Tongue (tissue), 2 donors: ENCODE measurements around the gene UNC80. TPM values are rescaled to one million over a fixed set of nuclear protein-coding genes. Genes with fewer than 3 reads are reported as not detected.
A peak's percentile ranks its signal among the peaks of the same experiment; 100 is the strongest.
"Not testable (repeated sequence)": the region's sequence is repeated elsewhere in the genome, so short reads cannot be mapped to it uniquely, and the experiment has no call there.

Experiments
- DNase-seq: peaks from one replicate; pipeline ENCODE4 v3.0.0-alpha.2; 2015
- total RNA-seq: library from RNA; depleted of rRNA; stranded (reverse); fragments of >200 nt; gene quantifications from one replicate; pipeline ENCODE4 v1.2.3, GENCODE V29; 2014

UNC80 gene
- 1.3 TPM for total RNA-seq

- DNase-seq: peak; percentile 92
Measured at GRCh38 chr2:209771474-209772289, at the start of gene UNC80. Gene UNC80 (plus strand): TSS chr2:209771832. CDS start chr2:209772073, 241 bp downstream.

DNA sequence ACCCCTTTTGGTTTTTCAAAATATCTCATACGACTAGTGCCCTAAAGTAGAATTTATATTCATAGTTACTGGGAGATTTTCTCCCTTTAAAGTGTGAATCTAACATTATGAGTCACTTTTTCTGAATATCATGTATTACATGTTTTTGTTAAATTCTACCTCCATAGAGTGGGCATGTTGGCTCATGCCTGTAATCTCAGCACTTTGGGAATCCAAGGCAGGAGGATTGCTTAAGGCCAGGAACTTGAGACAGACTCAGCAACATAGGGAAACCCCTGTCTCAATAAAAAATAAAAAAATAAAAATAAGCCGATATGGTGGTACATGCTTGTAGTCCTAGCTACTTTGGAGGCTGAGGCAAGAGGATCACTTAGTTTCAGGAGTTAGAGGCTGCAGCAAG, 45.3 kb upstream of the UNC80 start:
- no peak for DNase-seq

- DNase-seq: no peak
Measured at GRCh38 chr2:209727077-209727476, 44.6 kb upstream of the UNC80 start.

DNA sequence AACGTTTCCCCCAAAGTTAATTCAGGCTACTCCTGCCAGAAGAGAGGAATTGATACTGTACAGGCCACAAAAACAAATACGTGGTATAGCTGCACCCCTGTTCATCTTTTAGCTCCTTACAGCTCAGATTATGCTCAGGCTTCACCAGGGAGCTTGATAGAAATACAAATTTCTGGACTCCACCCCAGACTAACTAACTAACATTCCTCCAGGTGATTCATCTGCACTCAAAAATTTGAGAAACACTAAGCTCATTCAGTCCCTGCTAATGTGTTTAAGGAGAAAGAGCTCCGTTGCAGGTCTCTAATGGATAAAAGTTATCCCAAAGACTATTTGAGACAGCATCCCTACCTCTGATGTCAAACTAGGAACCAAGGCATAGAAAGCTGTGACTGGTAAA, 36.8 kb upstream of the UNC80 start:
- DNase-seq: no peak

DNA sequence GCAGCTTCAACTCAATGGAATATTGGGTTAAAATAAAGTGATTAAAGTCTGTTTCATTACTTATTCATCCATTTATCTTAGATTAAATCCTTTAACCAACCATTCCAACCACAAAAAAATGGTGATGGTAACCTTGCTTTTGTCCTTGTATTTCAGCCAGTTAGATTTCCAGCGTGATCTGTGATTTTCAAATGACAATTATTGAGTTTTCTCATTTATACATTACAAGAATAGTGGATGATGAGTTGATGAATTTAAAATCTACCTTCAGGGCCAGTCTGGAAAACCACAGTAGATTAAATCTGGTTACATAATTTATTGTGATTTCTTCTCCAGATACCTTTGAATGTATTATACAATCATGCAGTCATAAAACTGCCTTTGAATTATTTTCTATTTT, 29.7 kb upstream of the UNC80 start:
- DNase-seq: no peak

DNA sequence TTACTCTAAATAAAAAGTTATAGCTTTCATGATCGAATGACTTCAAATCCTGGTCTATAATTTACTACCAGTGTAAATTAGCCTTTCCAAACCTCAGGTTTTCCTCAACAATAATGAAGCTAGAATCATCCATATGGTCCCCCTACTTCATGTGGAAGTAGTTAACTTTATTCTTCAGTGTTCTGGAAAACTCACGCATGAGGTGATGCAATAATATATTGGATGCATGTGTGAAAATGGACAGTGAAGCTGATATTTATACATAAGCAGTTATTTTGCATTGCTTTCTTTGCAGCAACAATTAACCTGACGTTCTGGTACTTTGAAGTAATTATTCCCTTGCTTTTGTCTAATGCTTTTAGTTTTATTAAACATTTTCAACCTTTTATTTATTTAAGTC, 18.6 kb upstream of the UNC80 start:
- no peak for DNase-seq

DNA sequence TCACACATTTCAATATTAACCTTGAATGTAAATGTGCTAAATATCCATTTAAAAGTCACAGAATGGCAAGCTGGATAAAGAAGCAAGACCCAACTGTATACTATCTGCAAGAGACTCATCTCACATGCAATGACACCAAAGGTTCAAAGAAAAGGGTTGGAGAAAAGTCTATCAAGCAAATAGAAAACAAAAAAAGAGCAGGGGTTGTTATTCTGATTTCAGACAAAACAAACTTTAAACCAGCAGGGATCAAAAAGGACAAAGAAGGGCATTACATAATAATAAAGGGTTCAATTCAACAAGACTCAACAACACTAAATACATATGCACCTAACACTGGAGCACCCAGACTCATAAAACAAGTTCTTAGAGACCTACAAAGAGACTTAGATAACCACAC, 14.5 kb upstream of the UNC80 start:
- DNase-seq: no peak

GRCh38 chr2:209761566-209761965, 10.1 kb upstream of the UNC80 start:
- DNase-seq: no peak

DNA sequence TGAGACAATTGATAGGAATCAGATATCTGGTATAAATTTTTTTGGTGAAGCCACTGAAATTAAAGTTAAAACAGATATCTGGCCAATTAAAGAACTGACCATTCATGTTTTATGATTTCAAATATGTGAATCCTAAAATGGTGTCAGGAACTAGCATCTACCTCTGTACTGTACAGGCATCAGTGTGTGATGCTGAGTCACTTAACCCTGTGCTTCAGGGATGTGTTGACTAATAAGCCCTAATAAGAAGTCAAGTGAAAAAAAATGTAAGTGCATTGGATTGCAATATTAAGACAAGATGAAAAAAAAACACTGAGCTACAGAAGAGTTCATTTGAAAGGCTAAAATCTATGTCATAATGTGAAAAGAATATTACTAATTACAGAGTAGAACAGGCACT, 9.1 kb upstream of the UNC80 start:
- no peak for DNase-seq

DNA sequence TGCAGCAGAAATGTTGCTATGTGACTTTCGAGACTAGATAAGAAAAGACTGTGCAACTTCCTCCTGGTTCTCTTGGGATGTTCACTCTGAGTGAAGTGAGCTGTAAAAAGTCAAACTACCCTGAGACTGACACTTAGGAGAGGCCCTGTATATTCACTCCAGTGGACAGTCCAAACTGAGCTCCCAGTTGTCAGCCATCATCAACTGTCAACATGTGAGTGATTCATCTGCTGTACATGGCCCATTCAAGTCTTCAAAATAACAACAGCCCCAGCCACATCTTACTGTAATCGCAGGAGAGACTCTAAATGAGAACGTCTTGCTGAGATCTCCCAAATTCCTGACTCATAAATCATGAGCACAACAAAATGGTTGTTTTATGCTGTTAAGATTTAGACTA, 8.5 kb upstream of the UNC80 start:
- peak; percentile 3 for DNase-seq

GRCh38 chr2:209766613-209767012, 5.0 kb upstream of the UNC80 start:
- DNase-seq: no peak

GRCh38 chr2:209767316-209767715, 4.3 kb upstream of the UNC80 start:
- DNase-seq: no peak

DNA sequence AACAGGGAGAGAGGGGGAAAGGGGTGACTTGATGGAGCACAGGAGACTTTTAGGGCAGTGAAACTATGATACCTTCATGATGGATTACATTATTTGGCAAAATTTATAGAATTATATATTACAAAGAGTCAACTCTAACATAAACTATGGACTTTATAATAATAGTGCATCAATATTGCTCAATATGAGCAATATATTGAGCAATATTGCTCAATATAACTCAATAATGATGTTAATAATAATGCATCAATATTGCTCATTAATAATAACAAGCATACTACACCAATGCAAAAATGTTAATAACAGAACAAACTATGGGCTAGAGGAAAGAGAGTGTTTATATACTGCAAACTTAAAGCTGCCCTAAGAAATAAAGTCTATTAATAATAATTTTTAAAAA, 3.1 kb upstream of the UNC80 start:
- DNase-seq: no peak

- peak; percentile 9 for DNase-seq
Measured at GRCh38 chr2:209772290-209772685, 656 bp downstream of the UNC80 start.

DNA sequence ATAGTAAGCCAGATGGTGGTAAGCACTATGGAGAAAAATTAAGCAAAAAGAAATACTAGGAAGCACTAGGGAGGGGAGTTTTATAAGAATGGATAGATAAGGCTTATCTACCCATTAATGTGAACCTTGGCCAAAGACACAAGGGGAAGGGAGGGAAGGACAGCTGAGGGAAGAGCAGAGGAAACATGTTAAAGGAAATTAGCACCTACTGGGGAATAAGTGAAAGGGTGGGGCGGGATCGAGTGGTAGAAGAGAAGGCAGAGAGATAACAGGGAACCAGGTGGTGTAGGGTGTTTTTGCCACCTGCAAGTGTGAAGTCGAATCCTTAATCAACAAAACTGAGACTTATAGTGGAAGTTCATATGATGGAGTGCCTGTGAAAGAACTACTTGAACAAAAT, 1.7 kb downstream of the UNC80 start:
- DNase-seq: no peak

DNA sequence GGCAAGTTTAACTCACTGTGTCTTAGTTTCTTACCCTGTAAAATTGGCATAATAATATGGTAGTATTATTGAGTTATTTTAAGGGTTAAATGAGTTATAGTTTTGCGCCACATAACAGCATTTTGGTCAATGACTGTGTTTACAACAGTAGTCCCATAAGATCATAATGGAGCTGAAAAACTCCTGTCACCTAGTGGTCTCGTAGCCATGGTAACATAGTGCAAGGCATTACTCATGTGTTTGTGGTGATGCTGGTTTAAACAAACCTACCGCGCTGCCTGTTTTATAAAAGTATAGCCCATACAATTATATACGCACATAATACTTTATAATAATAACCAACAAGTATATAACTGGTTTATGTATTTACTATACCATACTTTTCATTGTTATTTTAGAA, 15.8 kb downstream of the UNC80 start:
- DNase-seq: no peak

DNA sequence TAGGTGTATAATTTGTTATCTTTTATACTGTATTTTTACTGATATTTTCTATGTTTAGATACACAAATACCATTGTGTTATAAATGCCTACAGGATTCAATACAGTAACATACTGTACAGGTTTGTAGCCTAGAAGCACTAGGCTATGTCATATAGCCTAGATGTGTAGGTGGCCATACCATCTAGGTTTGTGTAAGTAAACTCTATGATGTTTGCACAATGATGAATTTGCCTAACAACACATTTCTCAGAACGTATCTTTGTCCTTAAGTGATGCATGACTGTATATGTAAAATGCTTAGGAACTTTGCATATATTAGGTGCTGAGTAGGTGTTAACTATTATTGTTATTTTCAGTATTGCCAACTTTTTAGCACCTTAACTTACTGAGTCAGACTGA, 17.3 kb downstream of the UNC80 start:
- no peak for DNase-seq

- no peak for DNase-seq
Measured at GRCh38 chr2:209790066-209790728, 18.6 kb downstream of the UNC80 start.

DNA sequence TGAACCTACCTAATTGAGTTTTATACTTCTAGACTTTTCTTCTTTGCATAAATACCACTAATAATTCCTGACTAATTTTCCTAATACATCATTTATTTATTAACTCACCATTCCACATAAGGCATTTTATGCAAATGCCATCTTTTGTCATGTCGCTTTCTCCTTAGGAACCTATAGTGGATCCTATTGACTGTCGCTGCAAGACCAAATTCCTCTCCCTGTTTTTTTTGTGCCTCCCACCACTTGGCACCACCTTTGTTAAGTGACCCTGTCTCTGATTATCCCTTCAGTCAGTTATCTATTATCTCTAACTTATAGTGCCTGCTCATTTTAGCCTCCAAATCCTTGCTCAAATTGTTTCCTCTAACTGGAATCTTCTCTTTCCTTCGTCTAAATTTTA, 19.5 kb downstream of the UNC80 start:
- no peak for DNase-seq

DNA sequence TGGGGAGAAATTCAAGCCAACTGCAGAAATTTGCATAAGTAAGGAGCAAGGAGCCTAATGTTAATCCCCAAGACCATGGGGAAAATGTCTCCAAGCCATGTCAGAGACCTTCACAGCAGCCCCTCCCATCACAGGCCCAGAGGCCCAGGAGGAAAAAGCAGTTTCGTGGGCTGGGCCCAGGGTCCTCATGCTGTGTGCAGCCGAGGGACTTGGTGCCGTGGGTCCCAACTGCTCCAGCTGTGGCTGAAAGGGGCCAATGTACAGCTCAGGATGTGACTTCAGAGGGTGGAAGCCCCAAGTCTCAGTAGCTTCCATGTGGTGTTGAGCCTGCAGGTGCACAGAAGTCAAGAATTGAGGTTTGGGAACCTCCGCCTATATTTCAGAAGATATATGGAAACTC, 23.8 kb downstream of the UNC80 start:
- DNase-seq: not testable (repeated sequence)

DNA sequence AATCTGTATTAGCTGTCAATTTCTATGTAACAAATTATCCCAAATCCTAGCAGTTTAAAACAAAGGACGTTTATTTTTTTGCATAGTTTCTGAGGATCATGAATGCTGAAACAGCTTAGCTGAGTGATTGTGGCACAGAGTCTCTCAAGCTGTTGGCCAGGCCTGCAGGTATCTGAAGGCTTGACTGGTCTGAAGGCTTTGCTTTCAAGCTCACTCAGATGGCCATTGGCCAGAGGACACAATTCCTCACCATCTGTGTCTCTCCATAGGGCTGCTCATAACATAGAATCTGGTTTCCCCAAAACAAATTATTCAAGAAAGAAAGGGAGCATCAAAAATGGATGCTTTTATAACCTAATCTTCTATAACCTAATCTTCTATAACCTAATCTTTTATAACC, 33.7 kb downstream of the UNC80 start:
- no peak for DNase-seq

DNA sequence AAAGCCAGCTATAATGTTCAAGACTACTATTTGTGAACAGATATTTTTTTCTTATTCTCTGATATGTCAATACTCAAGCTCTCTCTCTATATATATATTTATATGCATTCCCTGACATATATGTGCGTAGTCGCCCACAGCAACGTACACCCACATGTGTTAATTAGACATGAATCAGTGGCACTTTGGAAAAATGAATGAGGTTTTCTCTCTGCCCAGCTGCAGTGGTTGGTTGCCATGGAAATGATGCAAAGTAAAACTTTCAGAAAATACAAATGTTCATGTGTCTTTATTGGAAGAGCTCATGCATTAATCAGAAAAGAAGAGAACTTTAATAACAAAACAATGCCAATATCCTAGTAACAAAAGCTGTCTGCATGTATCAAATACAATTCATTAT, 34.7 kb downstream of the UNC80 start:
- DNase-seq: peak; percentile 2

- no peak for DNase-seq
Measured at GRCh38 chr2:209808521-209808920, 36.9 kb downstream of the UNC80 start.

DNA sequence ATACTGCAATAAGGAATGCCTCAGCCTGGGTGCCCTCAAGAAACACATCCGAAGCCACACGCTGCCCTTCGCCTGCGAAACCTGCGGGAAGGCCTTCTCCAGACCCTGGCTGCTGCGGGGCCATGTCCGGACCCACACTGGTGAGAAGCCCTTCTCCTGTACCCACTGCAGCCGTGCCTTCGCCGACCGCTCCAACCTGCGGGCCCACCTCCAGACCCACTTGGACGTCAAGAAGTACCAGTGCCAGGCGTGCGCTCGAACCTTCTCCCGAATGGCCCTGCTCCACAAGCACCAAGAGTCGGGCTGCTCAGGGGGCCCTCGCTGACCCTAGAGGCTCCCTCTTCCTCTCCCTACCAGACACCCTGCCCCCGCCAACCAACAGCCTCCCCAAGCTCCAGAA, 37.6 kb downstream of the UNC80 start:
- no peak for DNase-seq
